HepG2 (cell line): ENCODE results near the gene HELB. TPM values are rescaled to one million over a fixed set of nuclear protein-coding genes. Genes with fewer than 3 reads are reported as not detected.

Experiments
- ATAC-seq: fragments of 200-7000 bp; cut with Tn5 transposase; 3 replicates; pipeline ENCODE4 v1.9.1; 2020; ENCODE audit warnings: mild to moderate bottlenecking, moderate library complexity
- BruUV-seq: library from RNA; stranded (reverse); fragments of 400-500 nt; replicated peaks from 2 replicates; lab custom pipeline; 2021; lab: Mats Ljungman, UMichigan
- CTCF ChIA-PET: fragments of 300-600 bp; formaldehyde crosslinking; extraction: SDS; loops from one replicate; lab custom pipeline; 2021; ENCODE audit warnings: low total read pairs, inconsistent platforms, low intra/inter-chr PET ratio; lab: Yijun Ruan, JAX
- POLR2A ChIA-PET: fragments of 350-600 bp; sonication (Branson Sonifier 250); formaldehyde crosslinking; loops from one replicate; lab custom pipeline; 2020; ENCODE audit warnings: antibody characterized with exemption, inconsistent platforms; lab: Yijun Ruan, JAX
- DNase-seq: peaks from one replicate; pipeline ENCODE4 v3.0.0-alpha.2; 2015; ENCODE audit warnings: low spot score
- FAIRE-seq: peaks from 3 replicates; lab custom pipeline; 2011; peaks lifted over from hg19 to GRCh38; lab: Jason Lieb, UNC
- H2AFZ ChIP-seq: one replicate; pipeline ENCODE4 v1.6.1; 2011; ENCODE audit warnings: low read length, inconsistent platforms
- H3K27ac ChIP-seq: fragments of 300-600 bp; 3 replicates; pipeline ENCODE4 v1.8.0; 2011; ENCODE audit warnings: mixed run types, mild to moderate bottlenecking, mixed read lengths, low read length, inconsistent platforms; ENCODE audit not compliant: insufficient read depth; ENCODE audit errors: extremely low read length
- H3K27me3 ChIP-seq, 2 experiments: fragments of 200-600 bp in 1 of 2; 2 replicates in 1 of 2; 3 replicates in 1 of 2; pipeline versions ENCODE4 v1.6.0 to v1.8.0; 2011; ENCODE audit warnings: low read length in 2 of 2, mild to moderate bottlenecking in 2 of 2, moderate library complexity in 2 of 2, inconsistent platforms in 1 of 2; ENCODE audit not compliant: insufficient read depth in 2 of 2, control insufficient read depth in 1 of 2
- H3K36me3 ChIP-seq, 2 experiments: fragments of 200-600 bp in 1 of 2; replicated peaks in 1 of 2; 2 replicates in 1 of 2; 3 replicates in 1 of 2; pipeline versions ENCODE4 v1.5.1 to v1.8.0; 2011; ENCODE audit warnings: low read length in 2 of 2, inconsistent platforms in 1 of 2; ENCODE audit not compliant: insufficient read depth in 2 of 2, control insufficient read depth in 1 of 2
- H3K4me1 ChIP-seq: 2 replicates; pipeline ENCODE4 v1.5.1; 2012; ENCODE audit warnings: low read length, inconsistent platforms; ENCODE audit not compliant: insufficient read depth
- H3K4me2 ChIP-seq: 2 replicates; pipeline ENCODE4 v1.6.0; 2011; ENCODE audit warnings: low read depth, low read length, inconsistent platforms
- H3K4me3 ChIP-seq, 3 experiments: fragments of 200-600 bp in 1 of 3; sonication (generic), shearing (Covaris generic) in 1 of 3; replicated peaks in 1 of 3; 2 replicates each; pipeline ENCODE4 v1.5.1; 2011 to 2016; ENCODE audit warnings: low read length in 3 of 3, inconsistent platforms in 2 of 3, low read depth in 2 of 3, mild to moderate bottlenecking in 2 of 3, control low read depth in 1 of 3, mixed read lengths in 1 of 3; ENCODE audit not compliant: insufficient read depth in 1 of 3
- H3K79me2 ChIP-seq: one replicate; pipeline ENCODE4 v1.6.1; 2011; ENCODE audit warnings: low read length, inconsistent platforms; ENCODE audit not compliant: insufficient read depth
- H3K9ac ChIP-seq: 2 replicates; pipeline ENCODE4 v1.6.0; 2011; ENCODE audit warnings: mild to moderate bottlenecking, low read depth, low read length, inconsistent platforms; ENCODE audit not compliant: insufficient read depth
- H3K9me3 ChIP-seq: 2 replicates; pipeline ENCODE4 v1.5.1; 2012; ENCODE audit warnings: mild to moderate bottlenecking, low read length
- H4K20me1 ChIP-seq: 2 replicates; pipeline ENCODE4 v1.6.0; 2011; ENCODE audit warnings: inconsistent platforms, mild to moderate bottlenecking, low read length, moderate library complexity; ENCODE audit not compliant: insufficient read depth
- BORCS8-MEF2B ChIP-seq: sonication (generic); formaldehyde crosslinking; IDR thresholded peaks from 2 replicates; pipeline ENCODE4 v1.8.0; 2022; ENCODE audit warnings: mild to moderate bottlenecking, missing genetic modification reagents
- CBFB ChIP-seq: sonication (generic); formaldehyde crosslinking; IDR thresholded peaks from 2 replicates; pipeline ENCODE4 v1.4.0; 2020; ENCODE audit warnings: missing genetic modification reagents
- DNMT3B ChIP-seq: conservative IDR thresholded peaks from 2 replicates; pipeline ENCODE4 v1.6.1; 2016; ENCODE audit warnings: missing biosample characterization, control low read depth
- HNRNPUL1 ChIP-seq: fragments of 200-400 bp; formaldehyde crosslinking; IDR thresholded peaks from 2 replicates; pipeline ENCODE4 v1.6.1; 2017; ENCODE audit warnings: low read depth, mild to moderate bottlenecking, low read length, moderate library complexity
- HOXA9 ChIP-seq: sonication (generic); formaldehyde crosslinking; IDR thresholded peaks from 2 replicates; pipeline ENCODE4 v1.8.1; 2022; ENCODE audit warnings: missing genetic modification reagents, mild to moderate bottlenecking, moderate library complexity, borderline replicate concordance
- PITX1 ChIP-seq: sonication (generic); formaldehyde crosslinking; IDR thresholded peaks from 2 replicates; pipeline ENCODE4 v1.5.1; 2020; ENCODE audit warnings: mild to moderate bottlenecking, missing genetic modification reagents
- RCOR2 ChIP-seq: IDR thresholded peaks from 2 replicates; pipeline ENCODE4 v1.6.1; 2016; ENCODE audit warnings: missing biosample characterization, missing genetic modification reagents
- SMC3 ChIP-seq: IDR thresholded peaks from 2 replicates; pipeline ENCODE4 v1.6.1; 2011; ENCODE audit warnings: low read length, improper control_type of control experiment
- THAP11 ChIP-seq: IDR thresholded peaks from 2 replicates; pipeline ENCODE4 v1.6.1; 2016; ENCODE audit warnings: missing biosample characterization, missing genetic modification reagents
- THYN1 ChIP-seq: sonication (generic); formaldehyde crosslinking; IDR thresholded peaks from 2 replicates; pipeline ENCODE4 v1.8.1; 2023; ENCODE audit warnings: low read depth, mild to moderate bottlenecking, moderate library complexity, missing genetic modification reagents, borderline replicate concordance
- ZNF674 ChIP-seq: sonication (generic); formaldehyde crosslinking; IDR thresholded peaks from 2 replicates; pipeline ENCODE4 v1.5.0; 2020; ENCODE audit warnings: low read depth, mild to moderate bottlenecking, missing genetic modification reagents
- ZNF709 ChIP-seq: sonication (generic); formaldehyde crosslinking; IDR thresholded peaks from 2 replicates; pipeline ENCODE4 v1.5.0; 2020; ENCODE audit warnings: mild to moderate bottlenecking, missing genetic modification reagents
- WGBS: methylation state at CpG from one replicate; pipeline ENCODE4 v1.1.6; 2017; ENCODE audit warnings: low lambda C conversion rate; 5-methylcytosine and 5-hydroxymethylcytosine counted together
- in situ Hi-C: cut with HindIII; loops from 2 replicates; pipeline ENCODE4 v1.10.0; 2017; ENCODE audit warnings: low pct_unique_long_range_greater_than_20kb; ENCODE audit not compliant: extremely low pct_ligation_motif_present
- intact Hi-C: fragments of 100-400 bp; cut with micrococcal nuclease; formaldehyde crosslinking; loops from one replicate; pipeline ENCODE4 v1.10.0; 2022; ENCODE audit not compliant: unreplicated experiment
- polyA plus RNA-seq, 8 experiments: library from polyadenylated mRNA; depleted of rRNA in 3 of 8; stranded (reverse) in 7 of 8; unstranded in 1 of 8; fragments of >200 nt; fragmentation: Illumina TruSeq in 4 of 8; extraction: Trizol in 4 of 8; gene quantifications; 2 replicates each; pipeline versions ENCODE4 v1.2.1 to v1.2.3, GENCODE V29; 2011 to 2016; ENCODE audit warnings: low read depth in 4 of 8, missing spikeins in 1 of 8, mixed read lengths in 1 of 8; ENCODE audit not compliant: insufficient read depth in 1 of 8
- total RNA-seq, 5 experiments: library from RNA; depleted of rRNA; stranded (reverse); fragments of >200 nt; fragmentation: Illumina TruSeq; extraction: Trizol; gene quantifications; 2 replicates each; pipeline ENCODE4 v1.2.3, GENCODE V29; 2016; ENCODE audit warnings: low read depth in 1 of 5
- TF ChIP-seq, protein P1 (sequence below): sonication (generic); formaldehyde crosslinking; IDR thresholded peaks from 2 replicates; pipeline ENCODE4 v1.8.1; 2022; ENCODE audit warnings: low read depth, mild to moderate bottlenecking, missing genetic modification reagents
- TF ChIP-seq, protein P2 (sequence below): sonication (generic); formaldehyde crosslinking; IDR thresholded peaks from 2 replicates; pipeline ENCODE4 v1.8.0; 2022; ENCODE audit warnings: missing genetic modification reagents, mild to moderate bottlenecking, borderline replicate concordance
- TF ChIP-seq, protein P3 (sequence below): sonication (generic); formaldehyde crosslinking; IDR thresholded peaks from 2 replicates; pipeline ENCODE4; 2020; ENCODE audit warnings: missing genetic modification reagents, mild to moderate bottlenecking, borderline replicate concordance
- TF ChIP-seq, protein P4 (sequence below): sonication (generic); formaldehyde crosslinking; IDR thresholded peaks from 2 replicates; pipeline ENCODE4 v1.4.0; 2020; ENCODE audit warnings: mild to moderate bottlenecking, missing genetic modification reagents

HELB gene
- total and polyA plus RNA-seq, 2 of the 13 experiments (the other 11 are each of a cell fraction or from before 2014, with no cell fraction given) = 1.7 to 3.7 TPM

- Histone ChIP-seq H3K27me3 (peaks cover 0 to 4% of the 10 kb centered on the region in 2 experiments; a peak in 1 of 5 replicates), H3K4me3 (no peak overlapping the region), H3K36me3 (no peaks in the 10 kb centered on the region), H3K4me2 (no peak overlapping the region), H3K4me1 (no peaks in the 10 kb centered on the region), H2AFZ (no peak overlapping the region), H3K79me2 (no peaks in the 10 kb centered on the region), H3K9ac (no peak overlapping the region), H4K20me1 (no peaks in the 10 kb centered on the region), H3K9me3 (no peaks in the 10 kb centered on the region), H3K27ac (no peak overlapping the region)
- DNase-seq (no peak), FAIRE-seq (no peak), ATAC-seq (no peak)
- ChIA-PET POLR2A (no interaction called here), CTCF (no interaction called here)
- WGBS = 38% methylated on average over 6 of the region's 6 CpGs
- in situ Hi-C loops (no loop called here), intact Hi-C loops (loop anchor here (5.0 kb wide), 1 partner anchor 338 kb away; no protein-coding TSS in a partner anchor)
- BruUV-seq = no TSS peak
- TF ChIP-seq, protein P1, sequence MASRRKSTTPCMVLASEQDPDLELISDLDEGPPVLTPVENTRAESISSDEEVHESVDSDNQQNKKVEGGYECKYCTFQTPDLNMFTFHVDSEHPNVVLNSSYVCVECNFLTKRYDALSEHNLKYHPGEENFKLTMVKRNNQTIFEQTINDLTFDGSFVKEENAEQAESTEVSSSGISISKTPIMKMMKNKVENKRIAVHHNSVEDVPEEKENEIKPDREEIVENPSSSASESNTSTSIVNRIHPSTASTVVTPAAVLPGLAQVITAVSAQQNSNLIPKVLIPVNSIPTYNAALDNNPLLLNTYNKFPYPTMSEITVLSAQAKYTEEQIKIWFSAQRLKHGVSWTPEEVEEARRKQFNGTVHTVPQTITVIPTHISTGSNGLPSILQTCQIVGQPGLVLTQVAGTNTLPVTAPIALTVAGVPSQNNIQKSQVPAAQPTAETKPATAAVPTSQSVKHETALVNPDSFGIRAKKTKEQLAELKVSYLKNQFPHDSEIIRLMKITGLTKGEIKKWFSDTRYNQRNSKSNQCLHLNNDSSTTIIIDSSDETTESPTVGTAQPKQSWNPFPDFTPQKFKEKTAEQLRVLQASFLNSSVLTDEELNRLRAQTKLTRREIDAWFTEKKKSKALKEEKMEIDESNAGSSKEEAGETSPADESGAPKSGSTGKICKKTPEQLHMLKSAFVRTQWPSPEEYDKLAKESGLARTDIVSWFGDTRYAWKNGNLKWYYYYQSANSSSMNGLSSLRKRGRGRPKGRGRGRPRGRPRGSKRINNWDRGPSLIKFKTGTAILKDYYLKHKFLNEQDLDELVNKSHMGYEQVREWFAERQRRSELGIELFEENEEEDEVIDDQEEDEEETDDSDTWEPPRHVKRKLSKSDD (CRISPR knock-in tag) = no peak
- TF ChIP-seq SMC3 (no peak), THYN1 (CRISPR knock-in tag) (no peak), RCOR2 (no peak), BORCS8-MEF2B (CRISPR knock-in tag) (no peak), CBFB (CRISPR knock-in tag) (no peak), ZNF709 (CRISPR knock-in tag) (no peak), HOXA9 (CRISPR knock-in tag) (no peak), DNMT3B (no peak), THAP11 (CRISPR knock-in tag) (no peak), ZNF674 (CRISPR knock-in tag) (no peak), PITX1 (no peak), HNRNPUL1 (no peak)
- TF ChIP-seq, protein P2, sequence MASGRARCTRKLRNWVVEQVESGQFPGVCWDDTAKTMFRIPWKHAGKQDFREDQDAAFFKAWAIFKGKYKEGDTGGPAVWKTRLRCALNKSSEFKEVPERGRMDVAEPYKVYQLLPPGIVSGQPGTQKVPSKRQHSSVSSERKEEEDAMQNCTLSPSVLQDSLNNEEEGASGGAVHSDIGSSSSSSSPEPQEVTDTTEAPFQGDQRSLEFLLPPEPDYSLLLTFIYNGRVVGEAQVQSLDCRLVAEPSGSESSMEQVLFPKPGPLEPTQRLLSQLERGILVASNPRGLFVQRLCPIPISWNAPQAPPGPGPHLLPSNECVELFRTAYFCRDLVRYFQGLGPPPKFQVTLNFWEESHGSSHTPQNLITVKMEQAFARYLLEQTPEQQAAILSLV (CRISPR knock-in tag) = no peak
- TF ChIP-seq, protein P3, sequence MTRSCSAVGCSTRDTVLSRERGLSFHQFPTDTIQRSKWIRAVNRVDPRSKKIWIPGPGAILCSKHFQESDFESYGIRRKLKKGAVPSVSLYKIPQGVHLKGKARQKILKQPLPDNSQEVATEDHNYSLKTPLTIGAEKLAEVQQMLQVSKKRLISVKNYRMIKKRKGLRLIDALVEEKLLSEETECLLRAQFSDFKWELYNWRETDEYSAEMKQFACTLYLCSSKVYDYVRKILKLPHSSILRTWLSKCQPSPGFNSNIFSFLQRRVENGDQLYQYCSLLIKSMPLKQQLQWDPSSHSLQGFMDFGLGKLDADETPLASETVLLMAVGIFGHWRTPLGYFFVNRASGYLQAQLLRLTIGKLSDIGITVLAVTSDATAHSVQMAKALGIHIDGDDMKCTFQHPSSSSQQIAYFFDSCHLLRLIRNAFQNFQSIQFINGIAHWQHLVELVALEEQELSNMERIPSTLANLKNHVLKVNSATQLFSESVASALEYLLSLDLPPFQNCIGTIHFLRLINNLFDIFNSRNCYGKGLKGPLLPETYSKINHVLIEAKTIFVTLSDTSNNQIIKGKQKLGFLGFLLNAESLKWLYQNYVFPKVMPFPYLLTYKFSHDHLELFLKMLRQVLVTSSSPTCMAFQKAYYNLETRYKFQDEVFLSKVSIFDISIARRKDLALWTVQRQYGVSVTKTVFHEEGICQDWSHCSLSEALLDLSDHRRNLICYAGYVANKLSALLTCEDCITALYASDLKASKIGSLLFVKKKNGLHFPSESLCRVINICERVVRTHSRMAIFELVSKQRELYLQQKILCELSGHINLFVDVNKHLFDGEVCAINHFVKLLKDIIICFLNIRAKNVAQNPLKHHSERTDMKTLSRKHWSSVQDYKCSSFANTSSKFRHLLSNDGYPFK (CRISPR knock-in tag) = no peak
- TF ChIP-seq, protein P4, sequence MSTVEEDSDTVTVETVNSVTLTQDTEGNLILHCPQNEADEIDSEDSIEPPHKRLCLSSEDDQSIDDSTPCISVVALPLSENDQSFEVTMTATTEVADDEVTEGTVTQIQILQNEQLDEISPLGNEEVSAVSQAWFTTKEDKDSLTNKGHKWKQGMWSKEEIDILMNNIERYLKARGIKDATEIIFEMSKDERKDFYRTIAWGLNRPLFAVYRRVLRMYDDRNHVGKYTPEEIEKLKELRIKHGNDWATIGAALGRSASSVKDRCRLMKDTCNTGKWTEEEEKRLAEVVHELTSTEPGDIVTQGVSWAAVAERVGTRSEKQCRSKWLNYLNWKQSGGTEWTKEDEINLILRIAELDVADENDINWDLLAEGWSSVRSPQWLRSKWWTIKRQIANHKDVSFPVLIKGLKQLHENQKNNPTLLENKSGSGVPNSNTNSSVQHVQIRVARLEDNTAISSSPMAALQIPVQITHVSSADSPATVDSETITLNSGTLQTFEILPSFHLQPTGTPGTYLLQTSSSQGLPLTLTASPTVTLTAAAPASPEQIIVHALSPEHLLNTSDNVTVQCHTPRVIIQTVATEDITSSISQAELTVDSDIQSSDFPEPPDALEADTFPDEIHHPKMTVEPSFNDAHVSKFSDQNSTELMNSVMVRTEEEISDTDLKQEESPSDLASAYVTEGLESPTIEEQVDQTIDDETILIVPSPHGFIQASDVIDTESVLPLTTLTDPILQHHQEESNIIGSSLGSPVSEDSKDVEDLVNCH (CRISPR knock-in tag) = no peak
Observed at GRCh38 chr12:66354291-66354690, 52.0 kb downstream of the HELB start.
